ENCODE measurements around the gene UROC1. TPM values are rescaled to one million over a fixed set of nuclear protein-coding genes. Genes with fewer than 3 reads are reported as not detected.

Gene UROC1
- total and polyA plus RNA-seq, 2 donors (not counting 1 experiment from before 2014, with no cell fraction given): not detected

GRCh38 chr3:126551839-126552687 is 34.5 kb upstream of the UROC1 start:
- Histone ChIP-seq H3K27ac (ENCODE audit: low read length in 2 of 2) (no peak overlapping the region), H2AFZ (ENCODE audit: insufficient read depth, low read depth, low read length, poor library complexity, severe bottlenecking) (no peak overlapping the region), H3K4me2 (replicated peaks; ENCODE audit: low read depth, low read length, poor library complexity, severe bottlenecking) (no peak overlapping the region), H4K20me1 (ENCODE audit: control insufficient read depth, insufficient read depth, low read length, poor library complexity, severe bottlenecking) (no peaks in the 10 kb centered on the region), H3K9me3 (ENCODE audit: control extremely low read depth in 1 of 3, control insufficient read depth in 2 of 3, insufficient read depth in 1 of 3, low read length in 2 of 3) (no peaks in the 10 kb centered on the region), H3K4me3 (ENCODE audit: control extremely low read depth in 1 of 5, extremely low read depth in 1 of 5, insufficient read depth in 1 of 5, low read depth in 2 of 5, low read length in 4 of 5) (no peak overlapping the region), H3K27me3 (replicated peaks in 1 of 4; ENCODE audit: control extremely low read depth in 1 of 4, control insufficient read depth in 3 of 4, insufficient read depth in 4 of 4, low read length in 3 of 4) (no peaks in the 10 kb centered on the region), H3K9ac (ENCODE audit: low read length) (no peak overlapping the region), H3K36me3 (replicated peaks in 1 of 2; ENCODE audit: control extremely low read depth in 1 of 2, control insufficient read depth in 1 of 2, extremely low read depth in 1 of 2, insufficient read depth in 2 of 2, low read length in 1 of 2) (no peaks in the 10 kb centered on the region), H3K4me1 (ENCODE audit: control insufficient read depth in 2 of 2, insufficient read depth in 2 of 2, low read length in 2 of 2) (no peaks in the 10 kb centered on the region), H3K79me2 (ENCODE audit: control insufficient read depth, insufficient read depth, low read length) (no peaks in the 10 kb centered on the region)
- DNase-seq: peak; percentile 0
- H3K27me3 Mint-ChIP-seq: peaks cover 6% of the 10 kb centered on the region
- intact Hi-C loops (cut with micrococcal nuclease): no loop called here
- H3K9me3 Mint-ChIP-seq (ENCODE audit: insufficient read depth): no peaks in the 10 kb centered on the region
- WGBS (ENCODE audit: insufficient coverage): 83% methylated on average over 17 of the region's 17 CpGs
- POLR2A ChIA-PET: no interaction called here
- H3K4me1 Mint-ChIP-seq: no peaks in the 10 kb centered on the region
- CTCF ChIA-PET: no interaction called here
- H3K27ac Mint-ChIP-seq: no peak overlapping the region
- ATAC-seq (ENCODE audit: low read depth): no peak
- H3K4me3 Mint-ChIP-seq: no peak overlapping the region
- no peak for TF ChIP-seq EZH2 (IDR thresholded peaks at IDR 0.05; ENCODE audit: borderline replicate concordance, insufficient read depth, low read depth, low read length, poor library complexity, severe bottlenecking)
- TF ChIP-seq CTCF (IDR thresholded peaks at IDR 0.05): no peak

- Histone ChIP-seq H3K4me2 (replicated peaks; ENCODE audit: low read depth, low read length, poor library complexity, severe bottlenecking) (no peak overlapping the region), H3K27ac (ENCODE audit: low read length in 2 of 2) (no peak overlapping the region), H3K27me3 (replicated peaks in 1 of 4; ENCODE audit: control extremely low read depth in 1 of 4, control insufficient read depth in 3 of 4, insufficient read depth in 4 of 4, low read length in 3 of 4) (no peaks in the 10 kb centered on the region), H3K4me3 (ENCODE audit: control extremely low read depth in 1 of 5, extremely low read depth in 1 of 5, insufficient read depth in 1 of 5, low read depth in 2 of 5, low read length in 4 of 5) (no peak overlapping the region), H4K20me1 (ENCODE audit: control insufficient read depth, insufficient read depth, low read length, poor library complexity, severe bottlenecking) (no peaks in the 10 kb centered on the region), H2AFZ (ENCODE audit: insufficient read depth, low read depth, low read length, poor library complexity, severe bottlenecking) (no peak overlapping the region), H3K4me1 (ENCODE audit: control insufficient read depth in 2 of 2, insufficient read depth in 2 of 2, low read length in 2 of 2) (no peaks in the 10 kb centered on the region), H3K79me2 (ENCODE audit: control insufficient read depth, insufficient read depth, low read length) (no peaks in the 10 kb centered on the region), H3K9me3 (ENCODE audit: control extremely low read depth in 1 of 3, control insufficient read depth in 2 of 3, insufficient read depth in 1 of 3, low read length in 2 of 3) (no peaks in the 10 kb centered on the region), H3K36me3 (replicated peaks in 1 of 2; ENCODE audit: control extremely low read depth in 1 of 2, control insufficient read depth in 1 of 2, extremely low read depth in 1 of 2, insufficient read depth in 2 of 2, low read length in 1 of 2) (no peaks in the 10 kb centered on the region), H3K9ac (ENCODE audit: low read length) (no peak overlapping the region)
- 51% methylated on average over 11 of the region's 13 CpGs for WGBS (ENCODE audit: insufficient coverage)
- no peak overlapping the region for H3K27ac Mint-ChIP-seq
- H3K27me3 Mint-ChIP-seq: peaks cover 6% of the 10 kb centered on the region
- no peak for TF ChIP-seq CTCF (IDR thresholded peaks at IDR 0.05)
- no peak for TF ChIP-seq EZH2 (IDR thresholded peaks at IDR 0.05; ENCODE audit: borderline replicate concordance, insufficient read depth, low read depth, low read length, poor library complexity, severe bottlenecking)
- DNase-seq: peak; percentile 1
- POLR2A ChIA-PET: no interaction called here
- H3K9me3 Mint-ChIP-seq (ENCODE audit: insufficient read depth): no peaks in the 10 kb centered on the region
- H3K4me3 Mint-ChIP-seq: no peak overlapping the region
- no peaks in the 10 kb centered on the region for H3K4me1 Mint-ChIP-seq
- intact Hi-C loops (cut with micrococcal nuclease): no loop called here
- CTCF ChIA-PET: no interaction called here
- ATAC-seq (ENCODE audit: low read depth): no peak
These were observed 33.7 kb upstream of the UROC1 start for GRCh38 chr3:126551121-126551838.
